GM12891 (cell line): ENCODE data around the gene GABRR3.

Experiments used
- PAX5 ChIP-seq: IDR thresholded peaks from 2 replicates; pipeline ENCODE4 v1.6.1; 2011; ENCODE audit warnings: low read length, moderate library complexity, mild to moderate bottlenecking; ENCODE audit not compliant: insufficient read depth, severe bottlenecking
- POLR2A ChIP-seq: IDR thresholded peaks from 2 replicates; pipeline ENCODE4 v1.6.1; 2011; ENCODE audit warnings: low read depth, low read length, control low read depth
- POLR2AphosphoS5 ChIP-seq: IDR thresholded peaks from 2 replicates; pipeline ENCODE4 v1.6.1; 2011; ENCODE audit warnings: low read depth, low read length, control low read depth
- TAF1 ChIP-seq: IDR thresholded peaks from 2 replicates; pipeline ENCODE4 v1.6.1; 2011; ENCODE audit warnings: low read depth, low read length, control low read depth

GRCh38 chr3:97970956-97971620, 64.0 kb downstream of the GABRR3 start:
- TF ChIP-seq POLR2AphosphoS5 (no peak), POLR2A (no peak), TAF1 (no peak), PAX5 (no peak)
